Activated CD8-positive, alpha-beta T cell treated with anti-CD3 and anti-CD28 coated beads, Interleukin-2, amount 10 ng/mL, durations not matched to agents 7 days and 5 days (primary cell): Measurements from ENCODE around the gene DAAM1. TPM values are rescaled to one million over a fixed set of nuclear protein-coding genes. Genes with fewer than 3 reads are reported as not detected.
A peak's percentile ranks its signal among the peaks of the same experiment; 100 is the strongest.

Experiments used
- ATAC-seq: fragments of 150-1000 bp; cut with Tn5 transposase; one replicate; pipeline ENCODE4 v1.10.0; 2021; ENCODE audit warnings: moderate library complexity
- CTCF ChIA-PET: fragments of 350-600 bp; sonication (Branson Sonifier 250); formaldehyde crosslinking; loops from one replicate; lab custom pipeline; 2021; ENCODE audit warnings: antibody characterized with exemption; lab: Charles Lee
- POLR2A ChIA-PET: fragments of 350-600 bp; sonication (Branson Sonifier 250); formaldehyde crosslinking; loops from one replicate; lab custom pipeline; 2021; ENCODE audit warnings: antibody characterized with exemption; lab: Charles Lee
- DNase-seq: peaks from one replicate; pipeline ENCODE4 v3.0.0-alpha.2; 2020
- H3K27ac Mint-ChIP-seq: one replicate; pipeline ENCODE4 v1.8.0; 2021; ENCODE audit warnings: mild to moderate bottlenecking, mixed read lengths
- H3K27me3 Mint-ChIP-seq: one replicate; pipeline ENCODE4 v1.8.0; 2021; ENCODE audit warnings: low read depth, mixed read lengths
- H3K36me3 Mint-ChIP-seq: one replicate; pipeline ENCODE4 v1.8.0; 2021; ENCODE audit warnings: low read depth, mixed read lengths
- H3K4me1 Mint-ChIP-seq: one replicate; pipeline ENCODE4 v1.8.0; 2021; ENCODE audit warnings: low read depth, mixed read lengths
- H3K4me3 Mint-ChIP-seq: one replicate; pipeline ENCODE4 v1.8.0; 2021; ENCODE audit warnings: mild to moderate bottlenecking, mixed read lengths
- H3K9me3 Mint-ChIP-seq: one replicate; pipeline ENCODE4 v1.8.0; 2022; ENCODE audit warnings: mixed read lengths; ENCODE audit not compliant: insufficient read depth
- total RNA-seq, 2 experiments: library from RNA; stranded (reverse); gene quantifications; one replicate each; pipeline ENCODE4 v1.2.3, GENCODE V29; 2021

DAAM1 gene
- total RNA-seq, 2 experiments from 2014 or later = 20.4 to 24.9 TPM

DNA sequence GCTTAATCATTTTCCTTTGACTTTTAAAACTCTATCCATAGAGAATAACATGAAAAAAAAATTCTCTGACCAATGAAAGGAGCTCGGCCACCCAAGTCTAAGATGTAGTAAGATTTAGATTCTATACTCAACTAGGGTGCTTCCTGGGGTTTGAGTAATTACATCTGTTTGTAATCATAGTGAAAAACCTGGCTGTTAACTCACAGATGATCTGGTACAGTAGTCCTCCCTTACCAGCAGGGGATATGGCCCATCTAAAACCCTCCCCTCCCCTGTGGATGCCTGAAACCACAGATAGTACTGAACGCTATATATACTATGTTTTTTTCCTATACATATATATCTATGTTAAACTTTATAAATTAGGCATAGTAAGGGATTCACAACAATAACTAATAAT is 89.2 kb downstream of the DAAM1 start:
- Mint-ChIP-seq H3K27me3 (no peaks in the 10 kb centered on the region), H3K4me1 (peaks cover 24% of the 10 kb centered on the region), H3K9me3 (no peaks in the 10 kb centered on the region), H3K4me3 (no peak overlapping the region), H3K36me3 (peaks cover 2% of the 10 kb centered on the region), H3K27ac (no peak overlapping the region)
- ChIA-PET POLR2A (no interaction called here), CTCF (no interaction called here)
- DNase-seq (no peak), ATAC-seq (no peak)

DNA sequence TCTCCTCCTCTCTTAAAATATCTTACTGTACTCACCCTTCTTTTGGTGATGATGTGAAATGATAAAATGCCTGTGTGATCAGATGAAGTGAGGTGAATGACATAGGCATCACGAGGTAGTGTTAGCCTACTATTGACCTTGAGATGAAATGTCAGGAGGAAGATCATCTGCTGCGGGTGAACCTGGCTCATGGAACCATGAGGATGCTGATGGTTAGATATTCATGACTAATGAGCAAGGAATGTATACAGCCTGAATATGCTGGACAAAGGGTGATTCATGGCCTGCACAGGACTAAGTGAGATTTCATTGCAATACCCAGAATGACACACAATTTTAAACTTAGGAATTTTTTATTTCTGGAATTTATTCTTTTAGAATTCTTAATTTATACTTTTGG is 89.6 kb downstream of the DAAM1 start:
- ATAC-seq (no peak), DNase-seq (no peak)
- Mint-ChIP-seq H3K9me3 (no peaks in the 10 kb centered on the region), H3K4me1 (peaks cover 24% of the 10 kb centered on the region), H3K27me3 (no peaks in the 10 kb centered on the region), H3K27ac (no peak overlapping the region), H3K4me3 (no peak overlapping the region), H3K36me3 (peaks cover 5% of the 10 kb centered on the region)
- CTCF ChIA-PET = no interaction called here
- POLR2A ChIA-PET = no interaction called here

GRCh38 chr14:59280961-59281360 is 92.5 kb downstream of the DAAM1 start:
- H3K4me3 Mint-ChIP-seq = no peak overlapping the region
- H3K36me3 Mint-ChIP-seq = peaks cover 15% of the 10 kb centered on the region
- ChIA-PET CTCF (no interaction called here), POLR2A (no interaction called here)
- DNase-seq (no peak), ATAC-seq (no peak)
- peaks cover 7% of the 10 kb centered on the region for H3K4me1 Mint-ChIP-seq
- no peak overlapping the region for H3K27ac Mint-ChIP-seq
- peaks cover 17% of the 10 kb centered on the region for H3K9me3 Mint-ChIP-seq
- H3K27me3 Mint-ChIP-seq = no peaks in the 10 kb centered on the region

DNA sequence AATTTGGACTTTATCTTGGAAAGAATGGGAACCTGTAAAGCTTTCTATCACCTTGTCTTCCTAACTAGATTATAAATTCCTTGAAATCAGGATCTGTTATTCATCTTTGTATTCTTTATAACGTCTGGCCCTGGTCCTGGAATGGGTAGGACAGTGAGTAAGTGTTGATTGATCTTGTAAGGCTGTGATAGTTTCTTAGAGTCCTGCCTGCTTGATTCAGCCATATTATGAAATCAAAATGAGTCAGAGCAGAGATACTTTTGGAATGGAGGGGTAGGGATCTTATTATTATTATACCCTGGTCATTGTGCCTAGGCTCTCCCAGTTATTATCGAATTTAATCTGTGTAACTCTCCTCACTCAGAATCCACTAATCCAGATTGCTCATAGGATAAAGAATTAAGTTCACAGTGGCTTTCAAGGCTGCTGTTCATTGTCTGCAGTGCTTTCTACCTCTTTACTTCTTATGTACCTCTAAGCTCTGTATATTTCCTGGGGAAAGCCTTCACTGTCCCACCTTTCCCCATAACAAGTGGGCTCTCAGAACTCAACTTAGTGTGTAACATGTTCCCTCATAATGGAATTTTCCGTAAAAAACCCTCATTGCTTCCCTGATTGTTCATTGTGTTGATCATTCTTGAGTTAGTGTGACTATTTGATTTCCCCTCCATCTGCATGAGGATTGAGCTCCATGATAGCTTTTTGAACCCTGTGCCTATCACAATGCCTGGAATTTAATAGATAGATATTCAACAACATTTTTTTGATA is 93.3 kb downstream of the DAAM1 start:
- Mint-ChIP-seq H3K27ac (no peak overlapping the region), H3K4me1 (peaks cover 7% of the 10 kb centered on the region), H3K9me3 (peaks cover 26% of the 10 kb centered on the region), H3K36me3 (peaks cover 20% of the 10 kb centered on the region), H3K4me3 (no peak overlapping the region), H3K27me3 (no peaks in the 10 kb centered on the region)
- ATAC-seq (no peak), DNase-seq (no peak)
- ChIA-PET POLR2A (no interaction called here), CTCF (no interaction called here)

DNA sequence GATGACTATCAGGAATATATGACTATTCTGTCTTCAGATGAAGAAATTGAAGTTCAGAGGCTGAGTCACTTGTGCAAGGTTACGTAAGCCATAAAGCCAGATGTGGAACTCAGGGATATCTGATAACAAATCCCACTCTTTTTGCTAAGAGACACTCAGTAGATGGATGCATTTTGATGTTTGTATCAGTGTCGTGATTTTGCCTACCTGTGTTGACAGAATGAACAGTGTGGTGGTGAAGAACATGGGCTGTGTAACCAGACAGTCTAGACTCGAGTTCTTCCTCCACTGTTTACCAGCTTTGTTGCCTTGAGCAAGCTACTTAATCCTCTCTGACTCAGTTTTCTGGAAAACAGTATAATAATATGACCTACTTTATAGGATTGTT is 93.9 kb downstream of the DAAM1 start:
- Mint-ChIP-seq H3K4me1 (peaks cover 13% of the 10 kb centered on the region), H3K27ac (no peak overlapping the region), H3K36me3 (peaks cover 21% of the 10 kb centered on the region), H3K27me3 (no peaks in the 10 kb centered on the region), H3K9me3 (peaks cover 26% of the 10 kb centered on the region), H3K4me3 (no peak overlapping the region)
- ChIA-PET CTCF (no interaction called here), POLR2A (no interaction called here)
- no peak for ATAC-seq
- DNase-seq = no peak

GRCh38 chr14:59283361-59283760 is 94.9 kb downstream of the DAAM1 start:
- Mint-ChIP-seq H3K36me3 (peaks cover 25% of the 10 kb centered on the region), H3K4me1 (peaks cover 23% of the 10 kb centered on the region), H3K27ac (no peak overlapping the region), H3K27me3 (no peaks in the 10 kb centered on the region), H3K4me3 (no peak overlapping the region), H3K9me3 (peaks cover 36% of the 10 kb centered on the region)
- CTCF ChIA-PET = no interaction called here
- POLR2A ChIA-PET = no interaction called here
- no peak for ATAC-seq
- no peak for DNase-seq

DNA sequence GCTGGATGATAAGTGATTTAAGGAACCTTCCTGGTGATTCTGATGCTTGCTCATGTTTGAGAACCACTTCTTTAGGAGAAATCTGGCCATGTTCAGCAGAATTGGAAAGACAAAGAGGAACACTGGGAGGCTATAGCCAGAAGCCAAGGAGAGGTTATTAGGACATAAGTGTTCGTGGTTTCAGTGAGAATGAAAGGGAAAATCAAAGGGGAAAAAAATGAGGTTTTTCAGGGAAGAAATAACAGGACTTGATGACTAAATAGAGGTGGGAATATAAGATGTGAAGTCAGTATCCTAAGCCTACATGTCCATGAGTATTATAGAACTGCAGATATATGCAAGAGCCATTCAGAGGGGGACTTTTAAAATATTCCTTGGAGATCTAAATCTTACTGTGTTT is 95.6 kb downstream of the DAAM1 start:
- peaks cover 28% of the 10 kb centered on the region for H3K36me3 Mint-ChIP-seq
- ATAC-seq (no peak), DNase-seq (no peak)
- H3K27me3 Mint-ChIP-seq = no peaks in the 10 kb centered on the region
- H3K27ac Mint-ChIP-seq = no peak overlapping the region
- H3K4me1 Mint-ChIP-seq = peaks cover 25% of the 10 kb centered on the region
- H3K9me3 Mint-ChIP-seq = peaks cover 39% of the 10 kb centered on the region
- ChIA-PET CTCF (no interaction called here), POLR2A (no interaction called here)
- H3K4me3 Mint-ChIP-seq = no peak overlapping the region

- Mint-ChIP-seq H3K4me1 (peaks cover 31% of the 10 kb centered on the region), H3K27ac (no peak overlapping the region), H3K9me3 (peaks cover 13% of the 10 kb centered on the region), H3K4me3 (no peak overlapping the region), H3K36me3 (peaks cover 42% of the 10 kb centered on the region), H3K27me3 (no peaks in the 10 kb centered on the region)
- no peak for ATAC-seq
- ChIA-PET POLR2A (no interaction called here), CTCF (no interaction called here)
- DNase-seq = no peak
These were observed 103.6 kb downstream of the DAAM1 start for GRCh38 chr14:59292028-59292427.

GRCh38 chr14:59292921-59293534 is 104.6 kb downstream of the DAAM1 start:
- ChIA-PET POLR2A (no interaction called here), CTCF (interaction anchor here (0.8 to 1.4 kb wide), 2 partner anchors 19 to 38 kb away, joined by 3 to 4 read pairs; no protein-coding TSS in a partner anchor)
- Mint-ChIP-seq H3K36me3 (peaks cover 39% of the 10 kb centered on the region), H3K4me3 (no peak overlapping the region), H3K4me1 (peaks cover 31% of the 10 kb centered on the region), H3K27ac (no peak overlapping the region), H3K27me3 (no peaks in the 10 kb centered on the region), H3K9me3 (peaks cover 6% of the 10 kb centered on the region)
- ATAC-seq = no peak
- no peak for DNase-seq

DNA sequence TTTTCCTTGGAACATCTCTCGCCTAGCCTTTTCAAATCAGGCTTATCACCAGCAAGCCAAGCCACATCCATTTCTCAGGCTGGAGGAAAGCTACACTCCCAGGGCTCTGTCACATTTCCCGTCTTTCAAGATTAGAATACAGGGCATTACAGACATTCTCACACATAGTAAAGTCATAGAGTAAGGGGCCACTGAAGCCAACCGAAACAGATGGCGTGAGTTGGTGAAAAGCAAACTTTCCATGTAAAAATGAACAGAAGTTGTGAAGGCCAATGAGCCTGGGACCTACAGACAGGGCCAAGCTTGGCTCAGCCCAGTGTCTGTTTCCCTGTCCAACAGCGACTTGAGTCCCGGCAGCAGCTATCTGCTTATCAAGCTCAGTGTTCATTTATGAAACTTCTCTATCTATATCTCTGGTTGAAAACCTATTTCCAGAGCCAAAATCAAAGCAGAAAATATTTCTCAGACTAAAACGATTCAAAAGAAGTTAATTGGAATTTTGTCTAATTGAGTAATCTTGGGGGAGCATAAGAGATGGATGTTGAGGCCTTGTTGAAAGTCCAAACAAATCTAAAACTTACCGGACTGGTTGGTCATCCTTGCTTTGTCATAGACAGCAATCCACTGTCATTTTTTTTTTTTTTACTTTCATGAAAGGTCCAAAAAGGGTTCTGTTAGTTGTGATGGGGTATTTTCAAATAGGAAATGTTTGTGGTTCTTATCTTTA is 105.6 kb downstream of the DAAM1 start:
- Mint-ChIP-seq H3K4me1 (peaks cover 35% of the 10 kb centered on the region), H3K27ac (no peak overlapping the region), H3K36me3 (peaks cover 35% of the 10 kb centered on the region), H3K27me3 (no peaks in the 10 kb centered on the region), H3K9me3 (no peaks in the 10 kb centered on the region), H3K4me3 (no peak overlapping the region)
- ChIA-PET POLR2A (no interaction called here), CTCF (interaction anchor here (1.4 kb wide), 1 partner anchor 37 kb away, joined by 4 read pairs; no protein-coding TSS in a partner anchor)
- DNase-seq (no peak), ATAC-seq (no peak)

GRCh38 chr14:59294662-59294992 is 106.2 kb downstream of the DAAM1 start:
- Mint-ChIP-seq H3K36me3 (peaks cover 36% of the 10 kb centered on the region), H3K4me3 (no peak overlapping the region)

DNA sequence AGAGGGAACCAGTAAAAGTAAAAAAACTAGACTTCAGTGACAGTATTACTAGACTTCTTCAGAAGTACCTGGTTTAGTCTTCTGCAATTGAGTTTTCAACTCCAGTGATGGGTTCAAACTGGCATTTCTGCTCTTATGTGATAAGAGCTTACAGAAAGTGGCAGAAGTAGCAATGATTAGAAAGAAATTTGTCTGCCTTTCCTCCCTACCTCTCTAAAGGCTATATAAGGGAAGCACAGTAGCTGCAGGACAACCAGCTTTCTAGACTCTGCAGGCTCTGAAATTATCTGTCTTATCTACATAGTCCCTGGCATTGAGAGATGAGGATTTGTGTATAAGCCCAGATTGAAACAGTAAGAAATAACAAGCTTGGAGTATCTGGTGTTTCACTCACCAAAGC is 107.5 kb downstream of the DAAM1 start:
- Mint-ChIP-seq H3K4me3 (no peak overlapping the region), H3K27me3 (no peaks in the 10 kb centered on the region), H3K4me1 (peaks cover 41% of the 10 kb centered on the region), H3K27ac (peak overlapping the region; percentile 35), H3K9me3 (no peaks in the 10 kb centered on the region), H3K36me3 (peaks cover 34% of the 10 kb centered on the region)
- POLR2A ChIA-PET = no interaction called here
- DNase-seq = no peak
- CTCF ChIA-PET = interaction anchor here (1.5 kb wide), 1 partner anchor 26 kb away, joined by 3 read pairs; no protein-coding TSS in a partner anchor
- no peak for ATAC-seq

More at GRCh38 chr14:59294662-59294992, 106.2 kb downstream of the DAAM1 start:
- Mint-ChIP-seq H3K27ac (no peak overlapping the region), H3K27me3 (no peaks in the 10 kb centered on the region), H3K9me3 (no peaks in the 10 kb centered on the region), H3K4me1 (peaks cover 36% of the 10 kb centered on the region)
- no peak for ATAC-seq
- no peak for DNase-seq
- ChIA-PET POLR2A (no interaction called here), CTCF (no interaction called here)
